Erythroblast (primary cell): Measurements from ENCODE around the gene FAM240A.

Experiments
- DNase-seq, 2 experiments: peaks; one replicate each; lab custom pipeline; 2025; lab: John Stamatoyannopoulos, UW
- GATA1 ChIP-seq: IDR thresholded peaks from 2 replicates; pipeline ENCODE4 v1.6.1; 2011; ENCODE audit warnings: low read depth, mild to moderate bottlenecking, control low read depth, low read length, moderate library complexity
- POLR2A ChIP-seq: IDR thresholded peaks from 2 replicates; pipeline ENCODE4 v1.6.1; 2011; ENCODE audit warnings: mild to moderate bottlenecking, low read length

The FAM240A gene

GRCh38 chr3:46673151-46674030 is 61.1 kb downstream of the FAM240A start:
- TF ChIP-seq GATA1 (no peak), POLR2A (no peak)
- DNase-seq: no peak

- no peak for DNase-seq
- TF ChIP-seq POLR2A (no peak), GATA1 (no peak)
These were observed 61.9 kb downstream of the FAM240A start for GRCh38 chr3:46674031-46674845.

GRCh38 chr3:46675426-46675825 is 63.1 kb downstream of the FAM240A start:
- TF ChIP-seq POLR2A (no peak), GATA1 (no peak)
- DNase-seq: no peak
